ENCODE results near the gene FAT1.

DNA sequence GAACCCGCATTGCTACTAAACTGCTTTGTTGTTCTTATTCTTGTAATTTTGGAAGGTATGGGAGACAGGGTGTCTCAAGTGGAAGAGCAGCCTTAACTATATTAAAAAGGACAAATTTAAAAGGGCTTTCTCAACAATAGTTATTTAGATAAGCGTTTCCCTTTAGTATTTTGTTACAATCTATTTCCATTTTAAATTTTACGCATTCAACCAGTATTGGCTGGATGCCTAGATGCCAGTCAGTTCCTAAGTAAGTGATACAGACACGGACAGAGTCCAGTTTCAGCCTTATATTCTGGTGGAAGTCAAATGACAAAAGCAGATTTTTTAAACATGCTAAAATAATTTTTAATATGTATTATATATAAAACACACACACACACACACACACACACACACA is 28.3 kb downstream of the FAT1 start:
- TF ChIP-seq, protein P1, sequence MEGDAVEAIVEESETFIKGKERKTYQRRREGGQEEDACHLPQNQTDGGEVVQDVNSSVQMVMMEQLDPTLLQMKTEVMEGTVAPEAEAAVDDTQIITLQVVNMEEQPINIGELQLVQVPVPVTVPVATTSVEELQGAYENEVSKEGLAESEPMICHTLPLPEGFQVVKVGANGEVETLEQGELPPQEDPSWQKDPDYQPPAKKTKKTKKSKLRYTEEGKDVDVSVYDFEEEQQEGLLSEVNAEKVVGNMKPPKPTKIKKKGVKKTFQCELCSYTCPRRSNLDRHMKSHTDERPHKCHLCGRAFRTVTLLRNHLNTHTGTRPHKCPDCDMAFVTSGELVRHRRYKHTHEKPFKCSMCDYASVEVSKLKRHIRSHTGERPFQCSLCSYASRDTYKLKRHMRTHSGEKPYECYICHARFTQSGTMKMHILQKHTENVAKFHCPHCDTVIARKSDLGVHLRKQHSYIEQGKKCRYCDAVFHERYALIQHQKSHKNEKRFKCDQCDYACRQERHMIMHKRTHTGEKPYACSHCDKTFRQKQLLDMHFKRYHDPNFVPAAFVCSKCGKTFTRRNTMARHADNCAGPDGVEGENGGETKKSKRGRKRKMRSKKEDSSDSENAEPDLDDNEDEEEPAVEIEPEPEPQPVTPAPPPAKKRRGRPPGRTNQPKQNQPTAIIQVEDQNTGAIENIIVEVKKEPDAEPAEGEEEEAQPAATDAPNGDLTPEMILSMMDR (IDR thresholded peaks at IDR 0.05) = no peak
- TF ChIP-seq POLR2A (IDR thresholded peaks at IDR 0.05) = no peak

Measured in suprapubic skin (tissue), 3 donors.